ENCODE data around the gene SLC35G6.

DNA sequence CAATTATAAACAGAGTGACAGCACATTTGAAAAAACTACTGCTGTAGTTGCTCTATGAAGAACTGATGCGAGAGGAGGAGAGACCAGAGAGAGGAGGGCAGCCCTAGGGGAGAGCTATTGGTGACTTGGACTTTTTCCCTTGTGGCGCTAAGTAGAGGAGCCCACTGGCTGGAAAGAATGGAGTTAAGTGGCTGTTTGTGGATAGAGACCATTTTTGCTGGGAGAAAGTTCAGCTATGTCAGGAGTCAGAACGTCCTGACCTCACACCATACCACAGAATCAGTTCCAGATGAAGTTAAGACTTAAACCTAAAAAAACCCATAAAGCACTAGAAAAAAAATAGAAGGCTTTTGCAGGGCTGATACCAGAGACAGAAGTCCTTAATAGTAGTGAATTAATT, 4.9 kb downstream of the SLC35G6 start:
- TF ChIP-seq, protein P1, sequence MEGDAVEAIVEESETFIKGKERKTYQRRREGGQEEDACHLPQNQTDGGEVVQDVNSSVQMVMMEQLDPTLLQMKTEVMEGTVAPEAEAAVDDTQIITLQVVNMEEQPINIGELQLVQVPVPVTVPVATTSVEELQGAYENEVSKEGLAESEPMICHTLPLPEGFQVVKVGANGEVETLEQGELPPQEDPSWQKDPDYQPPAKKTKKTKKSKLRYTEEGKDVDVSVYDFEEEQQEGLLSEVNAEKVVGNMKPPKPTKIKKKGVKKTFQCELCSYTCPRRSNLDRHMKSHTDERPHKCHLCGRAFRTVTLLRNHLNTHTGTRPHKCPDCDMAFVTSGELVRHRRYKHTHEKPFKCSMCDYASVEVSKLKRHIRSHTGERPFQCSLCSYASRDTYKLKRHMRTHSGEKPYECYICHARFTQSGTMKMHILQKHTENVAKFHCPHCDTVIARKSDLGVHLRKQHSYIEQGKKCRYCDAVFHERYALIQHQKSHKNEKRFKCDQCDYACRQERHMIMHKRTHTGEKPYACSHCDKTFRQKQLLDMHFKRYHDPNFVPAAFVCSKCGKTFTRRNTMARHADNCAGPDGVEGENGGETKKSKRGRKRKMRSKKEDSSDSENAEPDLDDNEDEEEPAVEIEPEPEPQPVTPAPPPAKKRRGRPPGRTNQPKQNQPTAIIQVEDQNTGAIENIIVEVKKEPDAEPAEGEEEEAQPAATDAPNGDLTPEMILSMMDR (conservative IDR thresholded peaks at IDR 0.05 in 1 of 2, IDR thresholded peaks at IDR 0.05 in 1 of 2; ENCODE audit: low read depth in 1 of 2, low read length in 2 of 2) = no peak
- no peak for TF ChIP-seq EZH2 (IDR thresholded peaks at IDR 0.05; ENCODE audit: low read length, missing control alignments)
